ENCODE measurements around the gene NPEPL1.

GRCh38 chr20:58701431-58702160 lies 9.0 kb downstream of the NPEPL1 start:
- no peak for TF ChIP-seq POLR2AphosphoS5 (IDR thresholded peaks at IDR 0.05)
- no peak for TF ChIP-seq CTCF (IDR thresholded peaks at IDR 0.05)
